ENCODE data around the gene DDI2. TPM values are rescaled to one million over a fixed set of nuclear protein-coding genes. Genes with fewer than 3 reads are reported as not detected.

DDI2 gene
- total RNA-seq, 1 donor from 2014 or later = 23.3 TPM

GRCh38 chr1:15656464-15656863 lies 39.2 kb downstream of the DDI2 start:
- no peaks in the 10 kb centered on the region for H3K9me3 Mint-ChIP-seq
- no peak for TF ChIP-seq EZH2phosphoT487 (IDR thresholded peaks at IDR 0.05)
- no peak for TF ChIP-seq EZH2 (IDR thresholded peaks at IDR 0.05)
- TF ChIP-seq, protein P1, sequence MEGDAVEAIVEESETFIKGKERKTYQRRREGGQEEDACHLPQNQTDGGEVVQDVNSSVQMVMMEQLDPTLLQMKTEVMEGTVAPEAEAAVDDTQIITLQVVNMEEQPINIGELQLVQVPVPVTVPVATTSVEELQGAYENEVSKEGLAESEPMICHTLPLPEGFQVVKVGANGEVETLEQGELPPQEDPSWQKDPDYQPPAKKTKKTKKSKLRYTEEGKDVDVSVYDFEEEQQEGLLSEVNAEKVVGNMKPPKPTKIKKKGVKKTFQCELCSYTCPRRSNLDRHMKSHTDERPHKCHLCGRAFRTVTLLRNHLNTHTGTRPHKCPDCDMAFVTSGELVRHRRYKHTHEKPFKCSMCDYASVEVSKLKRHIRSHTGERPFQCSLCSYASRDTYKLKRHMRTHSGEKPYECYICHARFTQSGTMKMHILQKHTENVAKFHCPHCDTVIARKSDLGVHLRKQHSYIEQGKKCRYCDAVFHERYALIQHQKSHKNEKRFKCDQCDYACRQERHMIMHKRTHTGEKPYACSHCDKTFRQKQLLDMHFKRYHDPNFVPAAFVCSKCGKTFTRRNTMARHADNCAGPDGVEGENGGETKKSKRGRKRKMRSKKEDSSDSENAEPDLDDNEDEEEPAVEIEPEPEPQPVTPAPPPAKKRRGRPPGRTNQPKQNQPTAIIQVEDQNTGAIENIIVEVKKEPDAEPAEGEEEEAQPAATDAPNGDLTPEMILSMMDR (IDR thresholded peaks at IDR 0.05) = no peak
- no peaks in the 10 kb centered on the region for H3F3A ChIP-seq (ENCODE audit: low read depth)
- no peak overlapping the region for H3K27ac ChIP-seq
- H3K27ac Mint-ChIP-seq = no peak overlapping the region
- H3K9ac ChIP-seq = no peak overlapping the region
- H3K4me1 ChIP-seq = no peaks in the 10 kb centered on the region
- peaks cover 4% of the 10 kb centered on the region for H4K20me1 ChIP-seq (ENCODE audit: low read depth)
- peaks cover 38% of the 10 kb centered on the region for H3K36me3 Mint-ChIP-seq
- no peaks in the 10 kb centered on the region for H3K9me3 ChIP-seq (ENCODE audit: low read depth)
- DNase-seq (ENCODE audit: low spot score) = no peak
- no peaks in the 10 kb centered on the region for H3K79me2 ChIP-seq (ENCODE audit: low read depth)
- no peak overlapping the region for H3K4me3 ChIP-seq
- H3K27me3 Mint-ChIP-seq (ENCODE audit: insufficient read depth, low read depth) = no peaks in the 10 kb centered on the region
- H2AFZ ChIP-seq (replicated peaks) = no peak overlapping the region
- peaks cover 15% of the 10 kb centered on the region for H3K36me3 ChIP-seq
- no peak overlapping the region for H3K4me3 Mint-ChIP-seq
- H3K4me2 ChIP-seq = no peak overlapping the region
- no peaks in the 10 kb centered on the region for H3K27me3 ChIP-seq
- no peaks in the 10 kb centered on the region for H3K4me1 Mint-ChIP-seq

DNA sequence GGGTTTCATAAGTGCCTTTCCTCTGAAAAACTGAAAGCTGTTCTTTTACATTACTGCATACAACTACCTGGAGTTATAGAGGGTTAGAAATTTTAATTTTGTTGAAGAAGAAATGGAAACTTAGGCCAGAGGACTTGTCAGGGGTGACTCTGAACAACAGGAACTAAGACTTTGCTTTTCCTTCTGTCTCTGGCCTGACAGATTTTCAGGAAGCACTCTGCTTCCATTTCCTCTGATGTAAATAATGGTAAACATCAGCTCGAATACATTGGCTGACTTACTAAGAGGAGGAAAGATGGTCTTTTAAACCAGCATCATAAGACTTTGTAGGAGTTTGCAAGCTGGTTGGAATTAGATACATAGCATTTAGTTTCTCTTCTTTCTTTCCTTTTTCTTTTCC lies 39.8 kb downstream of the DDI2 start:
- H3F3A ChIP-seq (ENCODE audit: low read depth) = no peaks in the 10 kb centered on the region
- Mint-ChIP-seq H3K9me3 (no peaks in the 10 kb centered on the region), H3K27me3 (ENCODE audit: insufficient read depth, low read depth) (no peaks in the 10 kb centered on the region), H3K4me3 (no peak overlapping the region), H3K36me3 (peaks cover 39% of the 10 kb centered on the region), H3K27ac (no peak overlapping the region), H3K4me1 (no peaks in the 10 kb centered on the region)
- no peak overlapping the region for H3K9ac ChIP-seq
- TF ChIP-seq EZH2phosphoT487 (IDR thresholded peaks at IDR 0.05) (no peak), EZH2 (IDR thresholded peaks at IDR 0.05) (no peak)
- TF ChIP-seq, protein P1 (IDR thresholded peaks at IDR 0.05) = no peak
- no peaks in the 10 kb centered on the region for H3K79me2 ChIP-seq (ENCODE audit: low read depth)
- no peak overlapping the region for H3K4me3 ChIP-seq
- H3K27me3 ChIP-seq = no peaks in the 10 kb centered on the region
- no peak overlapping the region for H3K27ac ChIP-seq
- no peak overlapping the region for H2AFZ ChIP-seq (replicated peaks)
- no peak overlapping the region for H3K4me2 ChIP-seq
- peaks cover 4% of the 10 kb centered on the region for H4K20me1 ChIP-seq (ENCODE audit: low read depth)
- H3K9me3 ChIP-seq (ENCODE audit: low read depth) = no peaks in the 10 kb centered on the region
- DNase-seq (ENCODE audit: low spot score) = no peak
- H3K36me3 ChIP-seq = peaks cover 15% of the 10 kb centered on the region
- H3K4me1 ChIP-seq = no peaks in the 10 kb centered on the region

GRCh38 chr1:15660151-15660550 lies 42.9 kb downstream of the DDI2 start:
- no peak overlapping the region for H3K4me3 ChIP-seq
- H3K4me2 ChIP-seq = no peak overlapping the region
- Mint-ChIP-seq H3K4me3 (no peak overlapping the region), H3K9me3 (no peaks in the 10 kb centered on the region), H3K27me3 (ENCODE audit: insufficient read depth, low read depth) (no peaks in the 10 kb centered on the region), H3K27ac (no peak overlapping the region), H3K4me1 (no peaks in the 10 kb centered on the region), H3K36me3 (peaks cover 40% of the 10 kb centered on the region)
- no peaks in the 10 kb centered on the region for H3K27me3 ChIP-seq
- DNase-seq (ENCODE audit: low spot score) = no peak
- H3K9me3 ChIP-seq (ENCODE audit: low read depth) = no peaks in the 10 kb centered on the region
- H4K20me1 ChIP-seq (ENCODE audit: low read depth) = peaks cover 4% of the 10 kb centered on the region
- peaks cover 11% of the 10 kb centered on the region for H3K36me3 ChIP-seq
- H3K27ac ChIP-seq = no peak overlapping the region
- no peak overlapping the region for H2AFZ ChIP-seq (replicated peaks)
- H3K4me1 ChIP-seq = no peaks in the 10 kb centered on the region
- no peaks in the 10 kb centered on the region for H3K79me2 ChIP-seq (ENCODE audit: low read depth)
- H3K9ac ChIP-seq = no peak overlapping the region
- TF ChIP-seq EZH2phosphoT487 (IDR thresholded peaks at IDR 0.05) = no peak
- TF ChIP-seq, protein P1 (IDR thresholded peaks at IDR 0.05) = no peak
- TF ChIP-seq EZH2 (IDR thresholded peaks at IDR 0.05) = no peak
- no peaks in the 10 kb centered on the region for H3F3A ChIP-seq (ENCODE audit: low read depth)
